HCT116 (cell line): Measurements from ENCODE around the gene RHEBL1. TPM values are rescaled to one million over a fixed set of nuclear protein-coding genes. Genes with fewer than 3 reads are reported as not detected.

Experiments used
- ATAC-seq: fragments of 200-7000 bp; cut with Tn5 transposase; 2 replicates; pipeline ENCODE4 v1.9.1; 2020; ENCODE audit warnings: mild to moderate bottlenecking, moderate library complexity
- BruUV-seq: library from RNA; stranded (reverse); fragments of 400-500 nt; replicated peaks from 2 replicates; lab custom pipeline; 2021; lab: Mats Ljungman, UMichigan
- CTCF ChIA-PET: fragments of 300-600 bp; sonication (Branson Sonifier 250); formaldehyde crosslinking; loops from one replicate; lab custom pipeline; 2021; ENCODE audit warnings: antibody characterized with exemption; lab: Charles Lee
- POLR2A ChIA-PET: fragments of 300-600, 350-600 bp; sonication (Branson Sonifier 250); formaldehyde crosslinking; loops from one replicate; lab custom pipeline; 2021; ENCODE audit warnings: antibody characterized with exemption; lab: Charles Lee
- RAD21 ChIA-PET, 2 experiments: fragments of 300-600 bp; sonication (Branson Sonifier 250); formaldehyde crosslinking; loops; one replicate each; lab custom pipeline; 2023; ENCODE audit warnings: low total read pairs in 2 of 2; ENCODE audit not compliant: uncharacterized antibody in 2 of 2, unreplicated experiment in 2 of 2, low non-redundant PET in 1 of 2; lab: Charles Lee
- DNase-seq: peaks from one replicate; pipeline ENCODE4 v3.0.0-alpha.2; 2010; ENCODE audit warnings: low read depth, low spot score
- H2AFZ ChIP-seq: fragments of 200-600 bp; shearing (Covaris generic), sonication (generic); 2 replicates; pipeline ENCODE4 v1.6.1; 2017; ENCODE audit warnings: low read depth, mixed run types, mixed read lengths, antibody characterized with exemption, low read length; ENCODE audit not compliant: poor library complexity, severe bottlenecking
- H3K27ac ChIP-seq: 2 replicates; pipeline ENCODE4 v1.5.1; 2012; ENCODE audit warnings: low read depth, low read length
- H3K27me3 ChIP-seq: fragments of 200-600 bp; sonication (generic); 2 replicates; pipeline ENCODE4 v1.6.1; 2016; ENCODE audit warnings: mixed run types, low read length, mixed read lengths; ENCODE audit not compliant: insufficient read depth
- H3K36me3 ChIP-seq, 2 experiments: fragments of 200-500 bp in 1 of 2; fragments of 200-600 bp in 1 of 2; sonication (Bioruptor generic) in 1 of 2; sonication (generic) in 1 of 2; 2 replicates each; pipeline versions ENCODE4 v1.5.1 to v1.6.1; 2014 to 2016; ENCODE audit warnings: low read length in 2 of 2, inconsistent platforms in 1 of 2, mixed read lengths in 1 of 2, mixed run types in 1 of 2; ENCODE audit not compliant: insufficient read depth in 2 of 2, control insufficient read depth in 1 of 2
- H3K4me1 ChIP-seq, 2 experiments: fragments of 200-600 bp in 1 of 2; sonication (generic) in 1 of 2; 2 replicates each; pipeline versions ENCODE4 v1.5.1 to v1.6.1; 2012 to 2017; ENCODE audit warnings: low read length in 2 of 2, inconsistent platforms in 1 of 2, mild to moderate bottlenecking in 1 of 2, mixed read lengths in 1 of 2, mixed run types in 1 of 2, moderate library complexity in 1 of 2; ENCODE audit not compliant: insufficient read depth in 2 of 2, control insufficient read depth in 1 of 2
- H3K4me2 ChIP-seq: fragments of 200-600 bp; sonication (generic); 2 replicates; pipeline ENCODE4 v1.6.1; 2017; ENCODE audit warnings: mixed run types, low read length, mixed read lengths
- H3K4me3 ChIP-seq, 2 experiments: fragments of 200-600 bp in 1 of 2; sonication (generic) in 1 of 2; replicated peaks in 1 of 2; 2 replicates each; pipeline ENCODE4 v1.5.1; 2011 to 2016; ENCODE audit warnings: low read length in 2 of 2, control low read depth in 1 of 2, low read depth in 1 of 2, mild to moderate bottlenecking in 1 of 2, mixed read lengths in 1 of 2, mixed run types in 1 of 2
- H3K79me2 ChIP-seq: fragments of 200-600 bp; sonication (generic); 2 replicates; pipeline ENCODE4 v1.6.1; 2017; ENCODE audit warnings: mild to moderate bottlenecking, mixed run types, low read length, moderate library complexity, mixed read lengths; ENCODE audit not compliant: insufficient read depth
- H3K9ac ChIP-seq: fragments of 200-600 bp; sonication (generic); 2 replicates; pipeline ENCODE4 v1.6.1; 2016; ENCODE audit warnings: low read length, mixed read lengths
- H3K9me2 ChIP-seq: fragments of 200-600 bp; sonication (generic), shearing (Covaris generic); 2 replicates; pipeline ENCODE4 v1.6.1; 2017; ENCODE audit warnings: mixed run types, mild to moderate bottlenecking, moderate library complexity; ENCODE audit not compliant: insufficient read depth
- H3K9me3 ChIP-seq, 2 experiments: fragments of 200-500 bp in 1 of 2; fragments of 200-600 bp in 1 of 2; sonication (Bioruptor generic) in 1 of 2; sonication (generic) in 1 of 2; 2 replicates each; pipeline ENCODE4 v1.6.1; 2014 to 2017; ENCODE audit warnings: low read length in 2 of 2, mixed read lengths in 2 of 2, inconsistent platforms in 1 of 2, low read depth in 1 of 2, mild to moderate bottlenecking in 1 of 2, mixed run types in 1 of 2, moderate library complexity in 1 of 2; ENCODE audit not compliant: control insufficient read depth in 1 of 2, insufficient read depth in 1 of 2
- H4K20me1 ChIP-seq: fragments of 200-600 bp; sonication (generic), shearing (Covaris generic); 2 replicates; pipeline ENCODE4 v1.6.1; 2017; ENCODE audit warnings: mixed run types, mild to moderate bottlenecking, moderate library complexity; ENCODE audit not compliant: insufficient read depth
- CTCF ChIP-seq, 3 experiments: fragments of 200-600 bp in 1 of 3; sonication (generic) in 1 of 3; IDR thresholded peaks in 2 of 3; conservative IDR thresholded peaks in 1 of 3; 2 replicates each; pipeline ENCODE4 v1.5.1; 2012 to 2017; ENCODE audit warnings: low read depth in 2 of 3, low read length in 2 of 3, antibody characterized with exemption in 1 of 3, borderline replicate concordance in 1 of 3, control low read depth in 1 of 3, mild to moderate bottlenecking in 1 of 3, mixed read lengths in 1 of 3, mixed run types in 1 of 3, moderate library complexity in 1 of 3; ENCODE audit not compliant: insufficient read depth in 1 of 3
- MAX ChIP-seq: IDR thresholded peaks from 2 replicates; pipeline ENCODE4 v1.6.1; 2012
- POLR2AphosphoS5 ChIP-seq: IDR thresholded peaks from 2 replicates; pipeline ENCODE4 v1.6.1; 2011; ENCODE audit warnings: mild to moderate bottlenecking, low read depth, low read length, moderate library complexity
- SIN3A ChIP-seq: IDR thresholded peaks from 2 replicates; pipeline ENCODE4 v1.6.1; 2012; ENCODE audit warnings: low read depth
- TCF7L2 ChIP-seq: IDR thresholded peaks from 2 replicates; pipeline ENCODE4 v1.7.0; 2011; ENCODE audit warnings: borderline replicate concordance, inconsistent platforms; ENCODE audit not compliant: insufficient read depth, insufficient read length; ENCODE audit errors: extremely low read depth
- intact Hi-C: fragments of 100-400 bp; cut with micrococcal nuclease; formaldehyde crosslinking; loops from 2 replicates; pipeline ENCODE4 v1.10.0; 2022
- total RNA-seq: library from RNA; stranded (reverse); gene quantifications from one replicate; pipeline ENCODE4 v1.2.1, GENCODE V29; 2021; ENCODE audit not compliant: unreplicated experiment

The RHEBL1 gene
- total RNA-seq, 1 experiment from 2014 or later = 2.8 TPM

GRCh38 chr12:49043856-49044258 lies 25.9 kb downstream of the RHEBL1 start:
- Histone ChIP-seq H3K79me2 (peaks cover 2% of the 10 kb centered on the region; the same call in 1 of the 2 replicates), H3K9me2 (no peaks in the 10 kb centered on the region), H3K4me3 (no peak overlapping the region)
- no peak for TF ChIP-seq POLR2AphosphoS5
- TF ChIP-seq CTCF (IDR thresholded peaks at IDR 0.05 in 2 of 3, conservative IDR thresholded peaks at IDR 0.05 in 1 of 3; ENCODE audit: borderline replicate concordance in 1 of 3, insufficient read depth in 1 of 3, low read depth in 2 of 3, low read length in 2 of 3) = peak; percentile 25 to 93 (median 82); a peak in 5 of 6 replicates
- TF ChIP-seq, all 23 proteins: peak for 1
- TSS peak; percentile 10 for BruUV-seq
- ChIA-PET RAD21 (no interaction called here), CTCF (interaction anchor here (0.6 to 2.1 kb wide), 13 partner anchors 8 to 87 kb away, joined by 3 to 16 read pairs (median 4); partner anchors contain the start of genes ARF3, PRKAG1, RHEBL1 and WNT1), POLR2A (no interaction called here)
- Histone ChIP-seq H3K4me2 (no peak overlapping the region), H3K9ac (no peak overlapping the region), H2AFZ (no peak overlapping the region), H4K20me1 (no peaks in the 10 kb centered on the region), H3K9me3 (no peaks in the 10 kb centered on the region), H3K27me3 (no peaks in the 10 kb centered on the region), H3K27ac (no peak overlapping the region), H3K36me3 (peaks cover 62 to 74% of the 10 kb centered on the region in 2 experiments; a peak in 3 of 4 replicates), H3K4me1 (no peaks in the 10 kb centered on the region)
- intact Hi-C loops = no loop called here
- DNase-seq = no peak
- peak; percentile 86 for ATAC-seq

GRCh38 chr12:49043241-49043640 lies 26.5 kb downstream of the RHEBL1 start:
- intact Hi-C loops = no loop called here
- H3K4me1 ChIP-seq = no peaks in the 10 kb centered on the region
- no peaks in the 10 kb centered on the region for H3K9me3 ChIP-seq
- H3K9me2 ChIP-seq = no peaks in the 10 kb centered on the region
- ChIA-PET CTCF (interaction anchor here (0.6 to 2.1 kb wide), 13 partner anchors 8 to 86 kb away, joined by 3 to 16 read pairs (median 4); partner anchors contain the start of genes ARF3, PRKAG1, RHEBL1 and WNT1), RAD21 (no interaction called here), POLR2A (no interaction called here)
- ATAC-seq (no peak), DNase-seq (no peak)
- H4K20me1 ChIP-seq = no peaks in the 10 kb centered on the region
- no TSS peak for BruUV-seq
- no peak overlapping the region for H3K9ac ChIP-seq
- no peak for TF ChIP-seq TCF7L2
- TF ChIP-seq MAX = no peak
- no peak for TF ChIP-seq SIN3A
- H3K27me3 ChIP-seq = no peaks in the 10 kb centered on the region
- H3K79me2 ChIP-seq = no peaks in the 10 kb centered on the region
- no peak overlapping the region for H2AFZ ChIP-seq
- no peak overlapping the region for H3K27ac ChIP-seq
- H3K4me3 ChIP-seq = no peak overlapping the region
- no peak overlapping the region for H3K4me2 ChIP-seq
- peaks cover 62 to 73% of the 10 kb centered on the region in 2 experiments; a peak in 3 of 4 replicates for H3K36me3 ChIP-seq
